Omental fat pad (tissue), 4 donors: ENCODE data around the gene C19orf12. TPM values are rescaled to one million over a fixed set of nuclear protein-coding genes. Genes with fewer than 3 reads are reported as not detected.

Experiments
- ATAC-seq: fragments of 150-250 bp; one replicate; pipeline ENCODE4 v1.9.1; 2016; ENCODE audit warnings: mild to moderate bottlenecking, moderate library complexity; ENCODE audit not compliant: low FRiP score
- DNase-seq: peaks from one replicate; pipeline ENCODE4 v3.0.0-alpha.2; 2019; ENCODE audit warnings: low spot score
- total RNA-seq, 4 donors: library from RNA; depleted of rRNA; stranded (reverse); fragments of >200 nt; gene quantifications; one replicate each; pipeline ENCODE4 v1.1.0, GENCODE V29; 2016
- TF ChIP-seq, protein P1 (sequence below), 3 donors: fragments of 450-650 bp; IDR thresholded peaks; one replicate each; pipeline ENCODE4 v1.5.1; 2016 to 2017; ENCODE audit warnings: antibody characterized with exemption in 3 of 3, mild to moderate bottlenecking in 3 of 3, moderate library complexity in 2 of 3

The C19orf12 gene
- total RNA-seq, 4 donors from 2014 or later: 105 to 260 (median 142) TPM

DNA sequence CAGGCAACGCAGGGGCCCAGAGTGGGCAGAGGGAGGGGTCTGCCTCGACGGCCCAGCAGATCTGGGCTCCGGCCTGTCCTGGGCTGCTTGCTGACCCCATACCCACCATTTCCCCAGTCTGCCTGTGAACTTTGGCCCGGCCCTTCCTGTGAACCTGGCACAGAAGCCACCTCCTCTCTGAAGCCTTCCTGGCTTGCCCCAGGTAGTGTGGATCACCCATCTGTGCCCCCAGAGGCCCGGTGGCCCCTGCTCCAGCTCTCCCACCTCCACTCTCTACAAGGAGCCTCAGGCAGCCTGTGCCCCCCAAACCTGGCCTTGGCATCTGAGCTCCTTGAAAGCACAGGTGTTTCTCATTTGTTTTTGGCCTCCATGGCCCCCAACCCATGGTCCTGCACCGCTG, 34.1 kb downstream of the C19orf12 start:
- DNase-seq (no peak), ATAC-seq (no peak)
- TF ChIP-seq, protein P1, sequence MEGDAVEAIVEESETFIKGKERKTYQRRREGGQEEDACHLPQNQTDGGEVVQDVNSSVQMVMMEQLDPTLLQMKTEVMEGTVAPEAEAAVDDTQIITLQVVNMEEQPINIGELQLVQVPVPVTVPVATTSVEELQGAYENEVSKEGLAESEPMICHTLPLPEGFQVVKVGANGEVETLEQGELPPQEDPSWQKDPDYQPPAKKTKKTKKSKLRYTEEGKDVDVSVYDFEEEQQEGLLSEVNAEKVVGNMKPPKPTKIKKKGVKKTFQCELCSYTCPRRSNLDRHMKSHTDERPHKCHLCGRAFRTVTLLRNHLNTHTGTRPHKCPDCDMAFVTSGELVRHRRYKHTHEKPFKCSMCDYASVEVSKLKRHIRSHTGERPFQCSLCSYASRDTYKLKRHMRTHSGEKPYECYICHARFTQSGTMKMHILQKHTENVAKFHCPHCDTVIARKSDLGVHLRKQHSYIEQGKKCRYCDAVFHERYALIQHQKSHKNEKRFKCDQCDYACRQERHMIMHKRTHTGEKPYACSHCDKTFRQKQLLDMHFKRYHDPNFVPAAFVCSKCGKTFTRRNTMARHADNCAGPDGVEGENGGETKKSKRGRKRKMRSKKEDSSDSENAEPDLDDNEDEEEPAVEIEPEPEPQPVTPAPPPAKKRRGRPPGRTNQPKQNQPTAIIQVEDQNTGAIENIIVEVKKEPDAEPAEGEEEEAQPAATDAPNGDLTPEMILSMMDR (IDR thresholded peaks at IDR 0.05): no peak

DNA sequence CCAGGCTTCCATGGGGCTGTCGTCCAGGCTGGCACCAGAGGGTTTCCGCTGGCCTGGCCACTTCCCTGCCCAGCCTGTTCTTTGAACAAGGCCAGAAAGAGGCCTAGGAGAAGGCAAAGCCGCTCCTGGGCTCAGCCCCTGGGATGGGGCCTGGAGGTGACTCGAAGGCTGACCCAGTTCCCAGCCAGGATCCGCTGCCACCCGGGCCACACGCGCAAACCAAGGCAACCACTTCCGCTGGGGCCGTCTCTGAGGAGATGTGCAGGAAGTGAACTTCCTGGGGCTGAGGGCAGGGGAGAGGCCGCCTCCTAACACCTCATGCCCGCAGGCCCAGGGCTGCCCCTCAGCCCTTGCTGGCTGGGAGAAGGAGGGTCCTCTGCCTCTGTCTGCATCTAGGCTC, 34.6 kb downstream of the C19orf12 start:
- ATAC-seq (no peak), DNase-seq (no peak)
- TF ChIP-seq, protein P1 (IDR thresholded peaks at IDR 0.05): no peak

DNA sequence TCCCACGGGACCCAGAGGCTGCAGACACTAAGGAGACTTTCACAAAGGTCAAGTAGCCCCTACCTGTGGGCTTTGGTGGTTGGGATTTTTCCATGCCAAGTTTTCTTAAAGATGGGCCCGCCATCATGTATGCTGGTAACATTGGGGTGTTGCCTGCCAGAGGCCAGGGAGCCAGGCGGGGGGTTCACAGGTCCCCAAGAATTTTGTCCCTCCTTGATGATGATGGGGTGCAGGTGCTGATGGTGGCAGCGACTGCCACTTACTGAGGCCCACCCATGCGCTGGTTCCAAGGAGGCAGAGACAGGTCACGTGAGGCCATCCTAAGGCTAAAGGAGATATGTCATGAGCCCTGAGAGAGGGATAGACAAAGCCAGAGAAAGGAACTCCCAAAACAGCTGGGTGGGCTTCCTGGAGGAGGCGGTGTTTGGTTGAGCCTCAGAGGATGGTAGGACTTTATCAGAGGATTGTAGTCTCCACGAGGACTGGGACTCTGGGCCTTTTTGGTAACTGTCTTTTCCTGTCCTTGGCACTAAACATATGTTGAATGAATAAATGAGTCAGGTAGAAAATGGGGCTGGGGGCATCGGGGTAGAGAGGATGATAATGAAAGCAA, 35.4 kb downstream of the C19orf12 start:
- ATAC-seq (no peak), DNase-seq (no peak)
- TF ChIP-seq, protein P1 (IDR thresholded peaks at IDR 0.05): no peak

DNA sequence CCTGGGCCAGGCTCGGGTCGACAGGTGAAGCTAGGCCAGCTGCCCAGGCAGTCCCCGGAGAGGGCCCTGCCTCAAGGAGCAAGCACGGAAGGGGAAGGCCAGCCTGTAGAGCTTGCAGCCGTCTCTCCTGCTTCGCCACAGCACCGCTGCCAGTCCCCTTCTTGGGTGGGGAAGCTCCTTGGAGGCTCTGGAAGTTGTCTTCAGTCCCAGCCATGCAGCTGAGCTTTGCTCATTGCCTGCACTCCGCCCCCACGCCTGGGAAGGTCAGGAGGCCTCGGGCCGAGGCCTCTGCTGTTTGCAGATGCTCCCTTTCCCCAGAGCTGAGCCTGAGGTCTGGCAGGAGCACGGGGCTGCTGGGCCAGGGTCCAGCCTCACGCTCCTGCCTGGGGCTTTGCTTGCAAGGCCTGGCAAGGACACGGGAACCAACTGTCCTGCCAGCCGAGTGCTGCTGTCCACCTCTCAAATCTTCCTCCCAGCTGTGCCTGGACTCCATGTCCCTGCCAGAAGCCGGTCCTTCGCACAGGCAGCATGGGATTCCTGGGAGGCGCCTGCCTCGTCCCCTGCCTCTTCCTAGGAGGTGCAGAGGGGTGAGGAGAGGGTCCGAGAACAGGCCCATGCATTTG, 36.5 kb downstream of the C19orf12 start:
- ATAC-seq (peak; percentile 37), DNase-seq (no peak)
- TF ChIP-seq, protein P1 (IDR thresholded peaks at IDR 0.05): no peak

DNA sequence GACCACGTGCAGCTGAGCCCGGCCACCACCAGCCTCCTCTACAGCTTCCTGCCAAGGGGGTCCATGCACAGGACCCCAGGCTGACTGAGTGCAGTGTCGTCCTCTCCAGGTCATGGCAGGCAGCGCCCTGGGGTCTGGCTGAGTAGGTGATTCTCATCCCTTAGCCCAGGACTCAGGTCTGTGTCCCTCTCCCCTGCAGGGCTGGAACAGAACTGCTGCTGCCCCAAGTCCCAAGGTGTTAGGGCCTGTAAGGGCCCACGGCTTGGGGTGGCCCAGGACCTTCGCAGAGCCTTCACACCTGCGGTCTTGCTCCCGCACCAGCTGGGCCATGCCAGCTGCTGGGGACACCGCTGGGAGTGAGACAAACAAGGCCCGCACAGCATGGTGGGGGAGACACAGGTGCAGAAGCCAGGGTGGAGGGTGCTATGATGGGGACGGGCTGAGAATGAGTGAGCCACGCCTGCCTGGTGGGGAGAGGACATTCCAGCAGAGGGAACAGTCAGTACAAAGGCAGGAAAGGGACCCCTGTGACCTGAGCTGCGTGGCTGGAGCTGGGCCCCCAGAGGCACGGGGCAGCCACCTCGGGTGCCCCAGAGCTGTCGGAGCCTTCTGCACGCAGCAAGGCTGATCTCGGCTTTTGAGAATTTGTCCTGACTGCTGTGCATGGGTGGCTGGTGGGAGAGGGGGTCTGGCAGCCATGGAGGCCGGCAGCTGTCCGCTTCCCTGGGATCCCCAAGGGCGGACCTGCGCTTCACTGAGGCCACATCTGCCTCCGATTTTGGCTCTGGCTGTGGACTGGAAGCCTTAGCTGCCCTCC, 37.9 kb downstream of the C19orf12 start:
- no peak for ATAC-seq
- DNase-seq: no peak
- TF ChIP-seq, protein P1 (IDR thresholded peaks at IDR 0.05): no peak

GRCh38 chr19:29676586-29676985, 38.5 kb downstream of the C19orf12 start:
- DNase-seq: peak; percentile 18
- ATAC-seq: no peak
- TF ChIP-seq, protein P1 (IDR thresholded peaks at IDR 0.05): no peak
